ENCODE measurements around the gene CARM1.
"Not testable (repeated sequence)": the region's sequence is repeated elsewhere in the genome, so short reads cannot be mapped to it uniquely, and the experiment has no call there.

The CARM1 gene

DNA sequence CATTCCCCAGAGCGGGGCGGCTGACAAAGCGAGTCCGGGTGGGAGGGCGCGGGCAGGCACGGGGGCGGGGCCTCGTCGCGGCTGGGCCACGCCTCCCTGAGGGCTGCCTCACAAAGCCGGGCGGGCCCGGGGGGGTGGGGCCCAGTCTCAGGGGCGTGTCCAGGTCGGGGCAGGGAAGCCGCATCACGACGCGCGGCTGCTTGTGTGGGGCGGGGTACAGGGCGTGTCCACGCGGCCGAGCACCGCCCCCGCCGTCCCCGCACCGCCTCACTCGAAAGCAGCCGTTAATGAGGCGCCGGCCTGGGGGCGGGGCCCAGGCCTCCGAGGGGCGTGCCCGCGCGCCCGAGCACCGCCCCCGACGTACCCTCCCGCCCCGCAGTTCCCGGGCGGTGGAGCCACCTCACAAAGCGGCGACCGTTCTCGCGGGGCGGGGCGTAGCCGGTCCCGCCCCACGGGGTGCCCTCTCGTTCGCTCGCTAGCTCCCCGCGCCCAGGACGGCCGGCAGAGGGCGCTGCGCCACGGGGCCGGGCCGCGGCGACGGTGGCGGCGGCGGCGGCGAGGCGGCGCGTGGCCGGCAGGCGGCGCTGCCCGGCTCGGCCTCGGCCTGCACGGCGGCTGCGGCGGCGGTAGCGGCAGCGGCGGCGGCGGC lies at the start of gene CARM1:
Gene CARM1, plus strand, starts transcription at position 599 of the 649 bp plus-strand sequence. CDS start 150 bp downstream, outside the sequence.
- peak; percentile 93 to 98 for DNase-seq

DNA sequence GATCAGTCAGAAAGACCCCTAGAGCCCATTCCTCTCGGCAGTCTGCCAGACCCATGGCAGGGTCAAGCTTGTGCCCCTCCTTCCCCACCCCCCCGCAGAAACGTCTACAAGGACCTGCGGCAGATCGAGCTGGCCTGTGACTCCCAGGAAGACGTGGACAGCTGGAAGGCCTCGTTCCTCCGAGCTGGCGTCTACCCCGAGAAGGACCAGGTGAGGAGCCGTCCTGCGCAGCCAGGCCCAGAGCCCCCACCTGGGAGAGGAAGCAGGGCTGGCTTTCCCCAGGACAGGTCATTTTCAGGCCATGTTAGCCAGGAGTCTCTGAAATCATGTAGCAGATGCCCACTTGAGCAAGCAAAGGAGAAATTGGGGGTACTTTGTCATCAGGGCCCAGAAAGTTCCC lies 47.7 kb upstream of the CARM1 start:
- DNase-seq = no peak

DNA sequence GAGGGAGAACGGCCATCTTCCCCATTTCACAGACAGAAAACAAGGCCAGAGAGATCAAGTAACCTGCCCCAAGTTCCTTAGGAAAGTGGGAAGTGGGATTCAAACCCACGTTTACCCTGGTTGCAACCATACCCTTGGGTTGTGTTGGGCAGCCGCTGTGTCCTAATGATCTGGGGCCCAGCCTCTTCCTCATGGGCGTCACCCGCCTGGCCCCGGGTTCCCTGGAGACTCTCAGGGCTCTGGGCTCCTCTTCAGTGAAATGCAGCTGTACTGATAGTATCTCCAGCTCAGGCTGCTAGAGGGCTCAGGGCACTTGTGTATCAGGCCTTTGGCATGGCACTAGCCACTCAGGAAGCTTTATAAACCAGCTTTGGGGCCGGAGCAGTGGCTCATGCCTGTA lies 45.1 kb upstream of the CARM1 start:
- no peak for DNase-seq

DNA sequence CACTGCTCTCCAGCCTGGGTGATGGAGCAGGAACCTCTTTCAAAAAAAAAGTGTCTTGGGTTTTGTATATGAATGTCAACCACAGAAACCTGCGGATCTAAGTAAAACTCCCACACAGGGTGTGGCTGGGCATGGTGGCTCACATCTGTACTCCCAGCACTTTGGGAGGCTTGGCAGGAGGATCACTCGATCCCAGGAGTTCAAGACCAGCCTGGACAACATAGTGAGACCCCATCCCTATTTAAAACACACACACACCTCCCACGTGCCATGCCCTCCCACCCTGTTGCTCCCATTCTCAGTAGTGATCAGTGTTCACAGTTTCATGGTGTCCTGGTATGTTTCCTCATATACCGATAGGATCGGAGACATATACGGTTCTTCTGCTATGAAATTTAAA lies 44.5 kb upstream of the CARM1 start:
- no peak for DNase-seq

- no peak for DNase-seq
Observed at GRCh38 chr19:10828981-10829821, 42.2 kb upstream of the CARM1 start.

DNA sequence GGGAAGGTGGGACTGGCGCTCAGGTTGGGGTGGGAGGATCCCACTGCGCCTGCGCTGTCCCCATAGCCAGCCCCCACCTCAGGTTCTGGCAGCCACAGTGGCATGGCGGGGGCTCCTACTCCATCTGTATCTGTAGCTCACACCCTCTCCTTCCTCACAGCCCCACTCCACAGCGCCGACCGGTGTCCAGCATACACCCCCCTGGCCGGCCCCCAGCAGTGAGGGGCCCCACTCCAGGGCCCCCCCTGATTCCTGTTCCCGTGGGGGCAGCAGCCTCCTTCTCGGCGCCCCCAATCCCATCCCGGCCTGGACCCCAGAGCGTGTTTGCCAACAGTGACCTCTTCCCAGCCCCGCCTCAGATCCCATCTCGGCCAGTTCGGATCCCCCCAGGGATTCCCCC lies 41.4 kb upstream of the CARM1 start:
- no peak for DNase-seq

- no peak for DNase-seq
Observed at GRCh38 chr19:10830370-10830769, 41.0 kb upstream of the CARM1 start.

DNA sequence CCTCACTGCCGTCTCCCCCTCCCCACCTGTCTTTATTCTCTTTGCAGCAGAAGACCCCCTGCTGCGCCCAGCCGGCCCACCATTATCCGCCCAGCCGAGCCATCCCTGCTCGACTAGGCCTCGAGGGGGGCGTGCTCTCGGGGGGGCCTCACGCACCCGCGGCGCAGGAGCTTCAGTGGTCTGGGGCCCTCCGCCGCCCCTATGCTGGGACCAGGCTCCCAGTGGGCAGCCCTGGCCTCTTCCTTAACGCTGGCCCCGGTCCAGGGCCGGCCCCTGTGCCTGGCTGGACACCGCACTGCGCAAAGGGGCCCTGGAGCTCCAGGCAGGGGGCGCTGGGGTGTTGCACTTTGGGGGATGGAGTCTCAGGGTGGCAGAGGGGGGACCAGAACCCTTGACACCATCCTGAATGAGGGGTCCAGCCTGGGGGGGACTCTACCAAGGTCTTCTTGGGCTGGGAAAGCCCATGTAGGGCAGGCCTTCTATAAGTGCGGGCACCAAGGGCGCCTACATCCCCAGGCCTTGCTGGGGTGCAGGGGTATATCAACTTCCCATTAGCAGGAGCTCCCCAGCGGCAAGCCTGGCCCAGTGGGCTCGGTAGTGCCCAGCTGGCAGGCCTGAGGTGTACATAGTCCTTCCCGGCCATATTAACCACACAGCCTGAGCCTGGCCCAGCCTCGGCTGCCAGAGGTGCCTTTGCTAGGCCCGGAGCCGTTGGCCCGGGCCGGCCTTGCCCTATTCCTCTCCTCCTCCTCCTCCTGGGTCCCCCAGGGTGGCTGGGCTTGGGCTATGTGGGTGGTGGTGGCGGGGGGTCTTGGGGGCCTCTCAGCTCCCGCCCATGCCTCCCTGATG lies 40.2 kb upstream of the CARM1 start:
- DNase-seq = no peak

GRCh38 chr19:10831987-10832938 lies 39.1 kb upstream of the CARM1 start:
- DNase-seq = no peak

- no peak for DNase-seq
Observed at GRCh38 chr19:10832939-10833296, 38.4 kb upstream of the CARM1 start.

DNA sequence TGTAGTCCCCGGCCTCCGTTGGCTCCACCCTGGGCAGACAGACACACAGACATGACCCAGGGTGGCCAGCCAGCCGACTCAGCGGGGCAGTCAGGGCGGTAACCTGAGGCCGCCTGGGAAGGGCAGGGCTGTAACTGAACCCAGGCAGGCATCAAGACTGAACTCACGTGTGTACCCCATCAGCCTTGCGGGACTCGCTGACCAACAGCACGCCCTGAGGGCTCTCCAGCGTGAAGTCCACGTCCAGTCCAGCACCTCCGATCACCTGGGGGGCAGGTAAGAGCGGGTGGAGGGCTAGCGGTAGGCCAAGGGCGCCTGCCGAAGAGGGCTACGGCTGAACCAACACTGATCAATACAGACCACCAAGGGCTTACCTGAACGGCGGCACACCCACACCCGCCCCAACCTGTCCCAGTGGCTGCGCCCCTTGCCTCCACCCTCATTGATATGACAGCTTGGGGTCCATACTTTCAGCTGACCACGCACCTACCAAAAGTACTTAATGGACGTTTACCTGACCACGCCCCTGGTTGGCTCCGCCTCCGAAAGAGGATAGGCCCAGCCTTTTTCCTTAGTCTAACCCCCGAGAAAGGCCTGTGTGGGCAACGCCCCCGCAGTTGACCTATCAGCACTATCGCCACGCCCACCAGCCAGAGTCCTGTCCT lies 36.1 kb upstream of the CARM1 start:
- DNase-seq = no peak

DNA sequence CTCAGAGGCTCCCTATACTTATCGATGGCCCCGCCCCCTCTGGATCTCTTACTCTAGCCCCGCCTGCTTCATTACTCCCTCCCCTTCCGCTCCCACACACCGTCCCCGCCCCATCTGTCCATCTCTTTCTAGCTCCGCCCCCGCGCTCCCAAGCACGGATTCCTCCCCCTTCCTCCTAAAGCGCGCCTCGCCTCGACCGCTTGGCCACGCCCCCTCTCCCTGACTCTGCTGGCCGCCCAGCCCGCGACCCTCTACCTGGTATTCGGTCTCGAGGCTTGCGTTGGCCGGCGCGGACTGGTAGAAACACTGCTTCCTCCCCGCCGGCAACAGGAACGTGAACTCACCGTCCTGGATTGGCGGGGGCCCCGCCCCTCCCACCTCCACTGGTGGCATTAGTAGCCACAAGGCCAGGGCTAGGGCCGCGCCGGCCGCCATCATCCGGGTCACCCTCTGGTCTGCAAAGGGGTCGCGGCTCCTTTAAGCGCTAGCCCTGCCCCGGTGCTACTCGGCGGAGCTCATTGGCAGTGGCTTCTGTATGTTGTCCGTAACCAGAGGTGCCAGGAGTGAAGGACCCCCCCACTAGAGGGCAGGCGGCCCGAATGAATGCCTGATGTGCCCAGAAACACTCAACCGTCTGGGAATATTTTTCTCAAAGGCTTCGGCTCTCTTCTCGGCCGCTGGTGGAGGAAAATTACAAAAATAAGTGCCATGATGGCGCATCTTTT lies 35.4 kb upstream of the CARM1 start, which contains the start of gene TMED1:
Gene TMED1, minus strand, starts transcription at position 459 of the 725 bp plus-strand sequence. Its CDS starts 21 bp downstream, at position 438.
- peak; percentile 97 to 99 for DNase-seq

DNA sequence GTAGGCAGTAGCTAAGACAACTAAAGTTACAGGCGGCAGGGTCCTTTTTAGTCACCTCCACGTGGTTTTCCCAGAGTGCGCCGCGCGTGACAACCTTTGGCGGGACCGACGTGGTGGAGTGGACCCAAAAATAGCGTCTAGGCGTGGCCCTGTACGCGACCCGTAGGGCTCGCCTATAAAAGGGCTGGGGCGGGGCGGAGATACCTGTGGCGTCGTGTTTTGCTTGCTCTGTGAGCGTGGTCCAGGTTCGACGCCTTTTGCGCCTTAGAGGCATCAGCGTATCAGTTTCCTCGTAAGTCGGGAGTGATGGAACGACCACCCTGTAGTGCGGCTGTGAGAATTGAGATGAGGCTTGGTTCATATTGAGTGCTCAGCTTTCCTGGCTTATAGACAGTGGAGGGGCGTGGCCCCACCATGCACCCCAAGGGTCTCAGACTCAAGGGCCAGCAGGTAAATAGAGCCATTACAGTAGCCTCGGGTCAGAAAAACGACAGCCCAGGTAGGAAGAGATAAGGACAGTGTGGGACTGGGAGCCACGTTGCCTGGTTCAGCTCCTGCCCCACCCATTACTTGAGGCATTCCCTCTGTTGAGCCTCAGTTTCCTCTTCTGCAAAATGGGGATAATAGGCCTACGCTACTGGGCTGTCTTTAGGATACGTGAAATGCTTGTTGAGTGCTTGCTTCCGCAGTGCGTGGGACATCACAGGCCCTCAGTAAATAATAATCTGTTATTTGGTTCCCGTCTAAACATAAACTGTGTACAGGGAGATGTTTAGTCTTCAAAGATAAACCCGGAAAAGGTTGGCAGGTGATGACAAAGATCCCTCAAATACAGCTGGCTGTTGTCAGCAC lies 34.6 kb upstream of the CARM1 start:
- peak; percentile 88 to 91 for DNase-seq

DNA sequence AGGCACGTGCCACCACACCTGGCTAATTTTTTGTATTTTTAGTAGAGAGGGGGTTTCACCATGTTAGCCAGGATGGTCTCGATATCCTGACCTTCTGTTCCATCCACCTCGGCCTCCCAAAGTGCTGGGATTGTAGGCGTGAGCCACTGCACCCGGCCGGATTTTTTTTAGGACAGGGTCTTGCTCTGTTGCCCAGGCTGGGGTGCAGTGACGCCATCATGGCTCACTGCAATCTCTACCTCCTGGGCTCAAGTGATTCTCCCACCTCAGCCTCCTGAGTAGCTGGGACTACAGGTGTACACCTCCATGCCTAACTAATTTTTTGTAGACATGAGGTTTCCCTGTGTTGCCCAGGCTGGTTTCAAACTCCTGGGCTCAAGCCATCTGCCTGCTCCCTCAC lies 33.7 kb upstream of the CARM1 start:
- DNase-seq = not testable (repeated sequence)

DNA sequence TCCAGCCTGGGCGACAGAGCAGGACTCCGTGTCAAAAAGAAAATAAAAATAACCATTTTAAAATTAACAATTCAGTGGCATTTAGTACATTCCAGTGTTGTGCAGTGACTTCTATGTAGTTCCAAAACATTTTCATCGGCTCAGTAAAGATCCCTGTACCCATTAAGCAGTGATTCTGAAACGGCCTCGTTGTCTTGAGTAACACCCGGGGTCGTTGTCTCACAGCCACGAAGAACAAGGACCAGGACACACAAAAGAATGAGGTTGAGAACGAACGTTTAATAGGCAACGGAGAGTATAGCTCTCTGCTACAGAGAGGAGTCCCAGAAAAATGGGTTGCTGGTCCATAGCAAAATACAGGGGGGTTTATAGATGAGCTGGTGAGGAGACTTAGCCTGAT lies 33.0 kb upstream of the CARM1 start:
- DNase-seq = no peak

DNA sequence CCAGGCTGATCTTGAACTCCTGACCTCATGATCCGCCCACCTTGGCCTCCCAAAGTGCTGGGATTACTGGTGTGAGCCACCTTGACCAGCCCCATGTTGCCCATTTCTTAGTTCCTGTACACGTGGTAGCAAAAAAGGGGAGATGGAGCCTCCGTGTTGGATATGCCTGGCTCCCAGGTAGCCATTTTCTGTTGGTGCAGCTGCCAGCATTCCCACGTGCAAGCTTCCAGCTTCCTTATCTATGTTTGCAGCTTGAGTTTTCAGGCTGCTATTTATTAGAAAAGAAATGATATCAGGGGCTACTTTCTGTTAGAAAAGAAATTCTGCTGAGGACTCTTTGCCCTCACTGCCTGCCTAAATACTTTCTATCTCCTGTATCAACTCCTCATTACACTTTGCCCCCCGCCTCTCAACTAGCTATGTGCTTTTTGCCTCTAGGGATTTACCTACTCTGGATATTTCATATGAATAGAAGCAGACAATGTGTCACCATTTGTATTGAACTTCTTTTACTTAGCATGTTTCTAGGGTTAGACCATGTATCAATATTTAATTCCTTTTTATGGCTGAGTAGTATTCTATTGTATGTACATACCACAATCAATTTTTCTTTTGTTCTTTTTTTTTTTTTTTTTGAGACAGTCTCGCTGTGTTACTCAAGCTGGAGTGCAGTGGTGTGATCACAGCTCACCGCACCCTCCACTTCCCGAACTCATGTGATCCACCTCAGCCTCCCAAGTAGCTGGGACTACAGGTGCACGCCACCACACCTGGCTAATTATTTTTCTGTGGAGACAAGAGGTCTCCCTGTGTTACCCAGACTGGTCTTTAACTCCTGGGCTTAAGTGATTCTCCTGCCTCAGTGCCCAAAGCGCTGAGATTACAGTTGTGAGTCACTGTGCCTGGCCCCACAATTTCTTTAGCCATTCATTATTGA lies 32.0 kb upstream of the CARM1 start:
- no peak for DNase-seq

- no peak for DNase-seq
Observed at GRCh38 chr19:10842788-10843187, 28.6 kb upstream of the CARM1 start.

DNA sequence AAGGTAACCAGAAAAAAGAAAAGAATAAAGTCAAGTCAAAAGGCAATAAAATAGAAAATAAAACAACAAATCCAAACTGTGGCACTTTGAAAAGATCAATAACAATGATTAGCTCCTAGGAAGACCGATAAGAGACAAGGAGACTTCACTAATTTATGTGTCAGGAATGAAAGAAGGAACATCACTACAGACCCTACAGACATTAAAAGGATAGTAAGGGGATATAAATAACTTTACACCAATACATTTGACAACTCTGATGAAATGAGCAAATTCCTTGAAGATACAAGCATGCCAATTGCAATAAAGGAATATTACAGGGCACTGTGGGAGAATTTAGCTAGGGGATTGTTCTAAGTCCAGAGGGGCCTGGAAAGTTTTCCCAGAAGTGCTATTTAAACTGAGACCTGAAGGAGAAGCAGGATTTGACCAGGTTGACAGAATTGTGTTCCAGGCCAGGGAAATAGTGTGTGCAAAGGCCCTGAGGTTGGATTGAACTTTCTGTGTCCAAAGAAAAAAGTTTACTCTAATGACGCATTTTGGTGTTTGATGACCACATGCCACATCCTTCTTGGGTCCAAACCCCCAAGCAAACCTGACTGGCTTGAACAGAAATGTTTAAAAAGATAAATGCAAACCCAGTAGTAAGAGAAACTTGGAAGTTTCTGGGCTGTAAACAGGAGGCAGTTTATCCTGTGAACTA lies 24.7 kb upstream of the CARM1 start:
- DNase-seq = no peak

Measured in NCI-H2081 (cell line).